Activated CD8-positive, alpha-beta T cell treated with anti-CD3 and anti-CD28 coated beads for 36 hours (primary cell): ENCODE measurements around the gene RMI2. TPM values are rescaled to one million over a fixed set of nuclear protein-coding genes. Genes with fewer than 3 reads are reported as not detected.

ENCODE experiments used
- ATAC-seq: fragments of 200-7000 bp; cut with Tn5 transposase; one replicate; pipeline ENCODE4 v1.10.0; 2021; ENCODE audit warnings: mild to moderate bottlenecking, moderate library complexity
- CTCF ChIA-PET: fragments of 350-600 bp; sonication (Branson Sonifier 250); formaldehyde crosslinking; loops from one replicate; lab custom pipeline; 2021; ENCODE audit warnings: antibody characterized with exemption; lab: Charles Lee
- POLR2A ChIA-PET: fragments of 350-600 bp; sonication (Branson Sonifier 250); formaldehyde crosslinking; loops from one replicate; lab custom pipeline; 2021; ENCODE audit warnings: antibody characterized with exemption; lab: Charles Lee
- DNase-seq: peaks from one replicate; pipeline ENCODE4 v3.0.0-alpha.2; 2020
- H3K27ac Mint-ChIP-seq: one replicate; pipeline ENCODE4 v1.8.0; 2021; ENCODE audit warnings: mild to moderate bottlenecking, mixed read lengths
- H3K27me3 Mint-ChIP-seq: one replicate; pipeline ENCODE4 v1.8.0; 2021; ENCODE audit warnings: mixed read lengths
- H3K36me3 Mint-ChIP-seq: one replicate; pipeline ENCODE4 v1.8.0; 2021; ENCODE audit warnings: low read depth, mixed read lengths
- H3K4me1 Mint-ChIP-seq: one replicate; pipeline ENCODE4 v1.8.0; 2021; ENCODE audit warnings: low read depth, mixed read lengths
- H3K4me3 Mint-ChIP-seq: one replicate; pipeline ENCODE4 v1.8.0; 2021; ENCODE audit warnings: mild to moderate bottlenecking, moderate library complexity, mixed read lengths
- H3K9me3 Mint-ChIP-seq: one replicate; pipeline ENCODE4 v1.8.0; 2021; ENCODE audit warnings: mixed read lengths
- intact Hi-C: fragments of 100-400 bp; cut with micrococcal nuclease; formaldehyde crosslinking; loops from one replicate; pipeline ENCODE4 v1.10.0; 2022
- total RNA-seq, 2 experiments: library from RNA; stranded (reverse); gene quantifications; one replicate each; pipeline ENCODE4 v1.2.3, GENCODE V29; 2021
- TF ChIP-seq, protein P1 (sequence below): fragments of 200-600 bp; IDR thresholded peaks from one replicate; pipeline ENCODE4 v1.8.0; 2022; ENCODE audit warnings: antibody characterized with exemption, mild to moderate bottlenecking

The RMI2 gene
- total RNA-seq, 2 experiments from 2014 or later = 53.1 to 57.7 TPM

DNA sequence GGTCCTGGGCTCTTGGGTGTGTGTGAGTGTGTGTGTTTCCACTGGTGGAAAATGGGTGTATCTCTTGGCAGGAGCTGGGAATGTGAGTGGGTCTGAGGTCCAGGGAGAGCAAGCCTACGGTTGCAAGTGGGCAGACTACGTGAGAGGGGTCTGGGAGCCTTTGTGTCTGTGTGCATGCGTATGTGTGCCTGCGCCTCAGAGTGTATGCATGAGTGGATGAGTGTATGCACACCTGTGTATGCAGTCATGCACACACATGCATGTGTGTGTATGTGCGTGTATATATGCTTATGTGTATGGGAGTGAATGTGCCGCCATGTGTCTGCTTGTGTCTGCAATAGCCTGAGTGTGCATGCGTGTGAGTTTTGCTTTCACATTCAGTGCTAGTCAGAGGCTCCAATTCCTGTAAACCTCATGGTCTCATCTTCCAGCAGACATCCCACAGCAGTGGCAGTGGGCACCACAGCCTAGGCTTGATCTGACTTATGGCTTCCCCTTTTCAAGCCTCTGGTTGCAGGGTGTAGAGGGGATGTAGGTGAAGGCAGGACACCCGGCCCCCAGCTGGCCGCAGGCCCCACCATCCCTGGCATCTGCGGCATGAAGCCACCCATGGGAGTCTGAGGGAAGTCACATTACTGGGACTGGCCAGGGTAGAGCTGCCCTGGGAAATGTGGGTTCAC is 19.7 kb upstream of the RMI2 start:
- H3K27me3 Mint-ChIP-seq = no peaks in the 10 kb centered on the region
- ATAC-seq = peak; percentile 38
- CTCF ChIA-PET = interaction anchor here (0.7 kb wide), 1 partner anchor 26 kb away, joined by 3 read pairs; no protein-coding TSS in a partner anchor
- POLR2A ChIA-PET = interaction anchor here (0.7 to 2.5 kb wide), 4 partner anchors 29 to 71 kb away, joined by 3 to 17 read pairs (median 4); partner anchors contain the start of gene SOCS1
- peak; percentile 55 for DNase-seq
- no peaks in the 10 kb centered on the region for H3K36me3 Mint-ChIP-seq
- TF ChIP-seq, protein P1, sequence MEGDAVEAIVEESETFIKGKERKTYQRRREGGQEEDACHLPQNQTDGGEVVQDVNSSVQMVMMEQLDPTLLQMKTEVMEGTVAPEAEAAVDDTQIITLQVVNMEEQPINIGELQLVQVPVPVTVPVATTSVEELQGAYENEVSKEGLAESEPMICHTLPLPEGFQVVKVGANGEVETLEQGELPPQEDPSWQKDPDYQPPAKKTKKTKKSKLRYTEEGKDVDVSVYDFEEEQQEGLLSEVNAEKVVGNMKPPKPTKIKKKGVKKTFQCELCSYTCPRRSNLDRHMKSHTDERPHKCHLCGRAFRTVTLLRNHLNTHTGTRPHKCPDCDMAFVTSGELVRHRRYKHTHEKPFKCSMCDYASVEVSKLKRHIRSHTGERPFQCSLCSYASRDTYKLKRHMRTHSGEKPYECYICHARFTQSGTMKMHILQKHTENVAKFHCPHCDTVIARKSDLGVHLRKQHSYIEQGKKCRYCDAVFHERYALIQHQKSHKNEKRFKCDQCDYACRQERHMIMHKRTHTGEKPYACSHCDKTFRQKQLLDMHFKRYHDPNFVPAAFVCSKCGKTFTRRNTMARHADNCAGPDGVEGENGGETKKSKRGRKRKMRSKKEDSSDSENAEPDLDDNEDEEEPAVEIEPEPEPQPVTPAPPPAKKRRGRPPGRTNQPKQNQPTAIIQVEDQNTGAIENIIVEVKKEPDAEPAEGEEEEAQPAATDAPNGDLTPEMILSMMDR = no peak
- H3K4me1 Mint-ChIP-seq = peaks cover 50% of the 10 kb centered on the region
- no peak overlapping the region for H3K4me3 Mint-ChIP-seq
- intact Hi-C loops = no loop called here
- peaks cover 2% of the 10 kb centered on the region for H3K9me3 Mint-ChIP-seq
- peak overlapping the region; percentile 40 for H3K27ac Mint-ChIP-seq

DNA sequence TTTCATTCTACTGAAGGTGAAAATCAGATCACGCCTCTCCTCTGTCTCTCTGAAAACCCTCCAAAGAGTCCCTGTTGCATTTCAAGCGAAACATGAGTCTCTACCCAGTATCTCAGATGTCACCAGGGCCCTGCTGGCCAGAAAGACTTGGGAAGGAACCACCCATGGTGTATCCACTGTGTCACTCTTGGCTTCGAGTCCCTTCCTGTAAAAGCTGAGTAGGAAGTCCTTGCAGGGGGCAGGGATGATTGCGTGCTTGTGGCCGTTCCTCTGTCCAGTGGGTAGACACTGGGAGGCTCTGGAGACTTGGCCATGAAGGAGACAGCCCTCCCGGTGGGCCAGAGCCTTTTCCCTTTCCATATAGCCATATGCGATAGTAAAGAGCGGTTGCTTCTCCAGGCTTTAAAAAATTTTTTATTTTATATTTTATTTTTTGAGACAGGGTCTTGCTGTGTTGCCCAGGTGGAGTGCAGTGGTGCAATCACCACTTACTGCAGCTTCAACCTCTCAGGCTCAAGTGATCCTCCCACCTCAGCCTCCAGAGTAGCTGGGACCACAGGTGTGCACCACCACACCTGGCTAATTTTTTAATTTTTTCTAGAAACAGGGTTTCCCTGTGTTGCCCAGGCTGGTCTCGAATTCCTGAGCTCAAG is 19.0 kb upstream of the RMI2 start:
- TF ChIP-seq, protein P1 = no peak
- no peak for DNase-seq
- intact Hi-C loops = no loop called here
- H3K4me1 Mint-ChIP-seq = peaks cover 51% of the 10 kb centered on the region
- no peak overlapping the region for H3K4me3 Mint-ChIP-seq
- CTCF ChIA-PET = interaction anchor here (1.5 kb wide), 1 partner anchor 20 kb away, joined by 4 read pairs; no protein-coding TSS in a partner anchor
- peak; percentile 7 for ATAC-seq
- POLR2A ChIA-PET = interaction anchor here (0.8 to 2.5 kb wide), 3 partner anchors 29 to 71 kb away, joined by 3 to 17 read pairs (median 4); partner anchors contain the start of gene SOCS1
- peak overlapping the region; percentile 40 for H3K27ac Mint-ChIP-seq
- H3K27me3 Mint-ChIP-seq = no peaks in the 10 kb centered on the region
- peaks cover 2% of the 10 kb centered on the region for H3K9me3 Mint-ChIP-seq
- no peaks in the 10 kb centered on the region for H3K36me3 Mint-ChIP-seq

DNA sequence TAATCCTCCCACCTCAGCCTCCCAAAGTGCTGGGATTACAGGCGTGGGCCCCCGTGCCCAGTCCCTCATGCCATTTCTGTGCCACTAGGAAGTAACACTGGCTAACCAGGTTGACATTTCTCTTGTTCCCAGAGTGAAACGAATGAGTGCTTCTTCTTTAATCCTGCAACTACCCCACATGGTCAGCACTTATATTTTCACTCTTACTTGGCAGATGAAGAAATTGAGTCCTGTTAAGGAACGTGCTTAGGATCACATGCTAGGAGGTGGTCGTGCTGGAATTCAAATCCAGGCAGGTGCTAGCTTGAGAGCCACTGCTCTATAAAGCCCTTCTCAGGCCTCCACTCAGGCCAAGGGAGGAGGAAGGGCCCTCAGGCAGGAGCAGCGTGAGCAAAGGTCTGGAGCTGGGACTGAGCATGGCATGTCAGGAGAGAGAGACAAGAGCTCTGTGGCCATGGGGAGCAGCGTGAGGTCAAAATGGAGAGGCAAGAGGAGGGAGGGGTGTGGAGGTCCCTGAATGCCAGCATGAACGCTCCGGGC is 18.5 kb upstream of the RMI2 start:
- no peaks in the 10 kb centered on the region for H3K36me3 Mint-ChIP-seq
- CTCF ChIA-PET = interaction anchor here (1.5 kb wide), 1 partner anchor 19 kb away, joined by 4 read pairs; no protein-coding TSS in a partner anchor
- H3K27me3 Mint-ChIP-seq = no peaks in the 10 kb centered on the region
- no peak for ATAC-seq
- H3K27ac Mint-ChIP-seq = no peak overlapping the region
- peaks cover 51% of the 10 kb centered on the region for H3K4me1 Mint-ChIP-seq
- intact Hi-C loops = no loop called here
- POLR2A ChIA-PET = interaction anchor here (1.2 to 2.5 kb wide), 2 partner anchors 28 to 72 kb away, joined by 4 to 17 read pairs; partner anchors contain the start of gene SOCS1
- peaks cover 2% of the 10 kb centered on the region for H3K9me3 Mint-ChIP-seq
- H3K4me3 Mint-ChIP-seq = no peak overlapping the region
- TF ChIP-seq, protein P1 = no peak
- no peak for DNase-seq

DNA sequence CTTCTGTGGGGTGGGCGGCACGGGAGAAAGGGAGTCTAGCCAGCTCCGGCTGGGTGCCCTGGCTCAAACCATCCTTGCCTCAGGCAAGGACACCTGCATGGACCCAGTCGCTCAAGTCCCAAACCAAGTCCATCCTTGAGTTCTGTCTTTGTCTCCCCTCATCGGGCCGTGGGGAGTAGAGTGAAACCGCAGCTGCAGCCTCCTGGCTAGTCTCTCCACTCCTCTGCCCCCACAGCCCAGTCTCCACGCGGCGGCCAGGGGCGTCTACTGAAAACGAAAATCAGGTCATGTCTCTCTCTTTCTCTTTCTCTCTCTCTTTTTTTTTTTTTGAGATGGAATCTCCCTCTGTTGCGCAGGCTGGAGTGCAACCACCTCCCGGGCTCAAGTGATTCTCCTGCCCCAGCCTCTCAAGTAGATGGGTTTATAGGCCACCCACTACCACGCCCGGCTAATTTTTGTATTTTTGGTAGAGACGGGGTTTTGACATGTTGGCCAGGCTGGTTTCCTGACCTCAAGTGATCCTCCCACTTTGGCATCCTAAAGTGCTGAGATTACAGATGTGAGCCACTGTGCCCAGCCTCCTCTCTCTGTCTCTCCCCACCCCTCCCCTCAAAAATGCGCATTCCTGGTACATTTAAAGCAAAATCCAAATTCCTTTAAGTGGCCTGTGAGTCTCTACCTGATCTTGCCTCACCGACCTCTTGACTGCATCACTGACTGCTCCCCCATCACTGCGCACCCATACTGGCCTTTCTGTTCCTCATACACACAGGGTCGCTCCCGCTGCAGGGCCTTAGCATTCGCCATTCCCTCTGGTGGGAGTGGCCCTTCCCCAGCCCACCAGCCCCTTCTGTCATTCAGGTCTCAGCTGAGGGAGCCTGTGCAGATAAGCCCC is 17.7 kb upstream of the RMI2 start:
- TF ChIP-seq, protein P1 = no peak
- Mint-ChIP-seq H3K4me1 (peaks cover 51% of the 10 kb centered on the region), H3K4me3 (peak overlapping the region; percentile 17), H3K27ac (peak overlapping the region; percentile 42), H3K9me3 (peaks cover 2% of the 10 kb centered on the region), H3K36me3 (no peaks in the 10 kb centered on the region), H3K27me3 (no peaks in the 10 kb centered on the region)
- POLR2A ChIA-PET = interaction anchor here (0.7 to 1.2 kb wide), 5 partner anchors 15 to 75 kb away, joined by 3 to 4 read pairs (median 3); partner anchors contain the start of gene SOCS1
- DNase-seq = no peak
- ATAC-seq = no peak
- CTCF ChIA-PET = interaction anchor here (1.5 kb wide), 2 partner anchors 19 to 44 kb away, joined by 4 to 8 read pairs; no protein-coding TSS in a partner anchor
- intact Hi-C loops = no loop called here
